Adrenal gland (tissue), 5 donors: ENCODE results near the gene PLCB1.

Source experiments
- POLR2A ChIP-seq, 2 donors: fragments of 450-650 bp; IDR thresholded peaks; one replicate each; pipeline ENCODE4 v1.6.1; 2017; ENCODE audit warnings: antibody characterized with exemption in 2 of 2, mild to moderate bottlenecking in 2 of 2, moderate library complexity in 1 of 2
- TF ChIP-seq, protein P1 (sequence below), 6 experiments: fragments of 450-650 bp in 4 of 6; fragments of 200-600 bp in 2 of 6; sonication (generic) in 1 of 6; IDR thresholded peaks; 1 replicate in 5 of 6; 2 replicates in 1 of 6; pipeline versions ENCODE4 v1.5.1 to v1.8.0; 2016 to 2021; ENCODE audit warnings: antibody characterized with exemption in 6 of 6, mild to moderate bottlenecking in 2 of 6, moderate library complexity in 1 of 6
- donor health status: DM: no; HTN: no; CAD: no.

DNA sequence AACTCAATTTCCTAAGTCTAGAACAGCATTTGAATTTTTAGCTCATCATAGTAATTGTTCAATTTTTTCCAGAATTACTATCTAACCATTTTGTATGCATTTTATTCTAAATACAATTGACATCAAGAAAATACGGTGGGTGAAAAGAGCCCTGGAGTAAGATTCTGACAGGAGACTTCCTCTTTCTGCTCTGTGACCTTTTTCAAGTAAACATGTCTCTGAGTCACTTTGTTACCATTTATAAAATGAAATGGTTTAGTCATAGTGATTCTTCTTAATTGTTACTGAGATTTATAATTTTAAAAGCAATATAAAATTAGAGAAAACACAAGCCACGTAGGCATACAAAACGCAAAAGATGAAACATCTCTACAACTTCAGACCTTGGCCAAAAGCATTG lies 80.2 kb downstream of the PLCB1 start:
- no peak for TF ChIP-seq POLR2A (IDR thresholded peaks at IDR 0.05)
- TF ChIP-seq, protein P1, sequence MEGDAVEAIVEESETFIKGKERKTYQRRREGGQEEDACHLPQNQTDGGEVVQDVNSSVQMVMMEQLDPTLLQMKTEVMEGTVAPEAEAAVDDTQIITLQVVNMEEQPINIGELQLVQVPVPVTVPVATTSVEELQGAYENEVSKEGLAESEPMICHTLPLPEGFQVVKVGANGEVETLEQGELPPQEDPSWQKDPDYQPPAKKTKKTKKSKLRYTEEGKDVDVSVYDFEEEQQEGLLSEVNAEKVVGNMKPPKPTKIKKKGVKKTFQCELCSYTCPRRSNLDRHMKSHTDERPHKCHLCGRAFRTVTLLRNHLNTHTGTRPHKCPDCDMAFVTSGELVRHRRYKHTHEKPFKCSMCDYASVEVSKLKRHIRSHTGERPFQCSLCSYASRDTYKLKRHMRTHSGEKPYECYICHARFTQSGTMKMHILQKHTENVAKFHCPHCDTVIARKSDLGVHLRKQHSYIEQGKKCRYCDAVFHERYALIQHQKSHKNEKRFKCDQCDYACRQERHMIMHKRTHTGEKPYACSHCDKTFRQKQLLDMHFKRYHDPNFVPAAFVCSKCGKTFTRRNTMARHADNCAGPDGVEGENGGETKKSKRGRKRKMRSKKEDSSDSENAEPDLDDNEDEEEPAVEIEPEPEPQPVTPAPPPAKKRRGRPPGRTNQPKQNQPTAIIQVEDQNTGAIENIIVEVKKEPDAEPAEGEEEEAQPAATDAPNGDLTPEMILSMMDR (IDR thresholded peaks at IDR 0.05): no peak
